Effector memory CD4-positive, alpha-beta T cell (primary cell): ENCODE data around the gene TOMM22.

Experiments
- DNase-seq, 3 donors: peaks; one replicate each; pipeline ENCODE4 v3.0.0-alpha.2; 2020
- H3K27ac ChIP-seq: 2 replicates; pipeline ENCODE4 v1.7.0; 2013; ENCODE audit warnings: mild to moderate bottlenecking, low read length, moderate library complexity; ENCODE audit not compliant: insufficient read depth, poor library complexity, severe bottlenecking
- H3K27me3 ChIP-seq: replicated peaks from 2 replicates; pipeline ENCODE4 v1.7.0; 2013; ENCODE audit warnings: mild to moderate bottlenecking, low read length; ENCODE audit not compliant: insufficient read depth, control insufficient read depth, poor library complexity, severe bottlenecking
- H3K36me3 ChIP-seq: 2 replicates; pipeline ENCODE4 v1.7.0; 2013; ENCODE audit warnings: mild to moderate bottlenecking, low read length, moderate library complexity; ENCODE audit not compliant: control insufficient read depth, insufficient read depth
- H3K4me1 ChIP-seq: 2 replicates; pipeline ENCODE4 v1.7.0; 2013; ENCODE audit warnings: low read length, mild to moderate bottlenecking; ENCODE audit not compliant: control insufficient read depth, insufficient read depth, poor library complexity, severe bottlenecking
- H3K4me3 ChIP-seq: 2 replicates; pipeline ENCODE4 v1.7.0; 2013; ENCODE audit warnings: low read length, low read depth, mild to moderate bottlenecking; ENCODE audit not compliant: insufficient read depth, poor library complexity, severe bottlenecking
- H3K9me3 ChIP-seq: 2 replicates; pipeline ENCODE4 v1.7.0; 2013; ENCODE audit warnings: mild to moderate bottlenecking, low read length, moderate library complexity; ENCODE audit not compliant: control insufficient read depth

Gene TOMM22

DNA sequence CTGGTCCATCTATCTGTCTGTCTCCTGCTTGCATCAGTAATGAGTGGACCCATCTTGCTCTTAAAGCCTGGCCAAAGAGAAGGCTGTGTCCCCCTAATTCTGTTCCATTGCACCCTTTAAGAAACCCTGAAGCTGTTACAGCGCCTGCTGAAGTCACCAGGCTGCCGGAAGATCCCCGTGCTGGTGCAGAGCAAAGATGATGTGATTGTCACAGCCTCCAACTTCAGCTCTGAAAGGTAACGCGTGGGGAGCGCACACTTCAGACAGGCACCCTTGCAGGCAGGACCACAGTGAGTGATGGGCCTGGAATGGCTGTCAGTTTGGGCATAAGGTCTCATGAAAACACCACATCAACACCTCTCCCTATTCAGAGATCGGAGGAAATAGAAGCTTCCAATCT, 42.4 kb downstream of the TOMM22 start:
- Histone ChIP-seq H3K36me3 (peaks cover 73% of the 10 kb centered on the region), H3K9me3 (no peaks in the 10 kb centered on the region), H3K27me3 (no peaks in the 10 kb centered on the region), H3K4me1 (no peaks in the 10 kb centered on the region), H3K27ac (no peak overlapping the region), H3K4me3 (no peak overlapping the region)
- no peak for DNase-seq

DNA sequence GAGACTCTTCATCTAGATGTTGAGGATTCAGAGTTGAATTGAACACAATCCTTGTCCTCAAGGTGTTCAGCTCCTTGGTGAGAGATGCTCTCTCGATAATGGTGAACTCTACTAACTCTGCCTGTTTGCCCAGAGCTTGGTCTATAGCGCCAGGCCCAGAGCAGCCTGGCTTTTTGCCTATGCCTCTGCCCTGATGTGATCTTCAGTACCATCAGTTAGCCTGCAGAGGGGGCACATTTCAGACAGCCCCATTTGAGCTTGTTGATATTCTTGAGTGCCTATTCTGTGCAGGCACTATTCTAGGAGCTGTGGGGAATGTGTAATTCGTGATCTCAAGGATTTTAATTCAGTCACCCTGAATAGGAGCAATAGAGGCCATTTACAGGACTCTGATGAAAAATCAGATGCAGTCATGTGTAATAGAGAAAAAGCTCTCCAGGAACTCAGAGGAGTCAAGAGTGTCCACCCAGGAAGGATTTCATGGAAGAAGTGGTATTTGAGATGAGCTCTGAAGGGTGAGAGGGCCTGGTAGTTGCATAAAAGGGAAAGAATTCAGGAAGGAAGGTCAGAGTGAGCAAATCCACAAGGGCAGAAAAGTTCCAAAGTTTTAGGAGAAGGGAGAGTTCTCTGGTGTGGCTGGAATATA, 43.3 kb downstream of the TOMM22 start:
- no peaks in the 10 kb centered on the region for H3K9me3 ChIP-seq
- no peak overlapping the region for H3K27ac ChIP-seq
- no peaks in the 10 kb centered on the region for H3K27me3 ChIP-seq
- no peak for DNase-seq
- no peaks in the 10 kb centered on the region for H3K4me1 ChIP-seq
- peaks cover 82% of the 10 kb centered on the region for H3K36me3 ChIP-seq
- H3K4me3 ChIP-seq = no peak overlapping the region

DNA sequence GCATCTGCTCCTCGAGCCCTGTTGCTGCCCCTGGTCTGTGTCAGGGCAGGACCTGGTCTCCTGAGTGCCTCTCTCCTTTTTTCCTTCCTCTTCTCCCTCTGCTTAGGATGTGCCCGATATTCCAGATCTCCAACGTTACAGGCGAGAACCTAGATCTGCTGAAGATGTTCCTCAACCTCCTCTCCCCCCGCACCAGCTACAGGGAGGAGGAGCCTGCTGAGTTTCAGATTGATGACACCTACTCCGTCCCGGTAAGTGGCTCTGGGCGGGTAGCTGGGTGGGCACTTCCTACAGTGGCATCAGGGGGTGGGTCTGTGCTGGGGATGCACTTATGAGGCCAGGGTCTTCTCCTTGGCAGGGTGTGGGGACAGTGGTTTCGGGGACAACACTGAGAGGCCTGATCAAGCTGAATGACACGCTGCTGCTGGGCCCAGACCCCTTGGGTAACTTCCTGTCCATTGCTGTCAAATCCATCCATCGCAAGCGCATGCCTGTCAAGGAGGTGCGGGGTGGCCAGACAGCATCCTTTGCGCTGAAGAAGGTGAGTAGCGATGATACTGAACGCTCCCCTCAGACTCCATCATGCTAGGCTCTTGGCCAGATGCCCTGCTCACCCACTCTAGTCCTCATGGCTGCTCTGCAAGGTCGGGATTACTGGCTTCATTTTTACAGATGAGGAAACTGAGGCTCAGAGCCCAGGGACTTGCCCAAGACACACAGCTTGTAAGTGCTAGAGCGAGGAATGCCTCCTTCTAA, 44.3 kb downstream of the TOMM22 start:
- Histone ChIP-seq H3K4me3 (no peak overlapping the region), H3K27me3 (no peaks in the 10 kb centered on the region), H3K9me3 (no peaks in the 10 kb centered on the region), H3K27ac (no peak overlapping the region), H3K4me1 (no peaks in the 10 kb centered on the region), H3K36me3 (peaks cover 91% of the 10 kb centered on the region)
- DNase-seq = no peak

DNA sequence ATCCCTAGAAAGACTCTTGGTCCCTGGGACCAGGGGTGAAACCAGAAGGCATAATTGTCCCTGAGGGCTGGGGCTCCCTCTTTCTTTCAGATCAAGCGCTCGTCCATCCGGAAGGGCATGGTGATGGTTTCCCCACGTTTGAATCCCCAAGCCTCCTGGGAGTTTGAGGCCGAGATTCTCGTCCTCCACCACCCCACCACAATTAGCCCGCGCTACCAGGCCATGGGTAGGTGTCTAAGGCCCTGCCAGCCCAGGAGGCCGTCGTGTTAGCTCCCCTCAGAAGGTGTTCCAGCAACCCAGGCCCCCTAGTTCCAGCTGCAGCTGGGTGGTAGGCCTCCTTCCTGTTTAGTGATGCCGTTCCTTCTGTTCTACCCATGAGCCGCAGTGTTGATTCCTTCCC, 45.4 kb downstream of the TOMM22 start:
- H3K36me3 ChIP-seq = peaks cover 93% of the 10 kb centered on the region
- H3K9me3 ChIP-seq = no peaks in the 10 kb centered on the region
- H3K27ac ChIP-seq = no peak overlapping the region

DNA sequence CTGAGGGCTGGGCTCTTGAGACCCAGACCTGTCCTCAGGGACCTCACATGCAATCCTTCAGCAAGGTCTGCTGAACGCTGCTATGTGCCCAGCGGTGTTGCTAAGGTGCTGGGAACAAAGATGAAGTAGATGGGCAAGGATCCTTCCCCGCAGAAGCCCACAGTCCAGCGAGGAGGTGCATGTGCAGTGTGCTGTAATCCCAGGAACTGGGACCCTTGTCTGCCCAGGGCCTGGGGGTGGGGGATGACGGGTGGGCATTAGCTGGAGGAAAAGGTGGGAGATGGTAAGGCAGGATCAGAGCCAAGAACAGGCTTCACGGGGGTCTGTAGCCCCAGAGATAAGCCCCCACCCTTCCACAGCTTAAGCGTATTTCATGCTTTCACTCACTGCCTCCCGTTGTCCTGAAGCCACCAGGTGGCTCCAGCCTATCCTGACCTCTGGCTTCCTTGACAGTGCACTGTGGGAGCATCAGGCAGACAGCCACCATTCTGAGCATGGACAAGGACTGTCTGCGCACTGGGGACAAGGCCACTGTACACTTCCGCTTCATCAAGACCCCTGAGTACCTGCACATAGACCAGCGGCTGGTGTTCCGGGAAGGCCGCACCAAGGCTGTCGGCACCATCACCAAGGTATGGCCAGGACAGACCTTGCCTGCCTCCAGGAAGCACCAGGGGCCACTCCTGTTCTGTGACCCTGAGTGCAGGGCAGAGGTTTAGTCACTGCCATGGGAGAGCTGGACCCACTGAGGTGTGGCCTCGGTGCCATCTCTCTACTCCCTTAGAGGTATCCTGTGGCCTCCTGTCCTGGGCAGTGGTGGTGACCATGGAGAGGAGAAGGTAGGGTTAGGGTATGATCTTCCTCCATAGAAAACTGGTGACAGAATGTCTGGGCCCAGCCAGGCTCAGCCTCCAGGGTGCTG, 46.0 kb downstream of the TOMM22 start:
- no peaks in the 10 kb centered on the region for H3K9me3 ChIP-seq
- no peak for DNase-seq
- peaks cover 86% of the 10 kb centered on the region for H3K36me3 ChIP-seq
- no peak overlapping the region for H3K4me3 ChIP-seq
- H3K27ac ChIP-seq = no peak overlapping the region
- no peaks in the 10 kb centered on the region for H3K27me3 ChIP-seq
- H3K4me1 ChIP-seq = no peaks in the 10 kb centered on the region

More for the DNA sequence above, 45.4 kb downstream of the TOMM22 start:
- Histone ChIP-seq H3K4me3 (no peak overlapping the region), H3K27me3 (no peaks in the 10 kb centered on the region), H3K4me1 (no peaks in the 10 kb centered on the region)
- DNase-seq = no peak

DNA sequence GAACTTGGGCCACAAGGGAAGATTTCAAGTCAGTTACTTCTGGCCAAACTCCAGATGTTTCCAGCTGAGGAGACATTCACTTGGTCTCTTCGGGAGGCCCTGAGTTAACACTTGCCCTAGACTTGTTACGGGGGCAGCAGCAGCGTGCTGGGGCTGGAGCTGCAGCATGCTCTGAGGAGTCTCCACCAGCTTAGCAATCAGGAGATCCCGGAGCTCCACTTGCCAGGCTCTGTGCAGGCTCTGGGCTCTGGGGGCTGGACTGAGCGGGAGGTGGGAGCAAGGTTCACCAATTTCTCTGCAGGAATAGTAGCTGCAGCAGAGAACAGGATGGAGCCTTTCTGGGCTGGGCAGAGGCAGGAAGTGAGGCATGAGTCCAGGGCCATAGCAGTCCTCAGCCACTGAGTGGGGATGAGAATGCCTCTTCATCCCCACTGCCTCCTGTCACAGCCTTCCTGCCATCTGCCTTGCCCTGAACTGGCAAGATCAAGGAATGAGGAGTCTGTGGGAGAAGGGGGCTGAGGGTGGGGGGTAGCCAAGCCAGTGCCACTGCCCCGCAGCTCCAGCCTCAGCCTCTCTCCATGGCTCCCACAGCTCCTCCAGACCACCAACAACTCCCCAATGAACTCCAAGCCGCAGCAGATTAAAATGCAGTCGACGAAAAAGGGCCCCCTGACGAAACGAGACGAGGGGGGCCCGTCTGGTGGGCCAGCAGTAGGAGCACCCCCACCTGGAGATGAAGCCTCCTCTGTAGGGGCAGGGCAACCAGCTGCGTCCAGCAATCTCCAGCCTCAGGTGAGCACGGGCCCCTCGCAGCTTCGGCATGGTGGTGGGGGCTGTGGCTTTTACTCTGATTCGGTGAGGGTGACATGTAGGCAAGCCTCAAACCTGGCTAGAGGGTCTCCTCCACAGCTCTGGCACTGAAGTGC, 47.4 kb downstream of the TOMM22 start:
- no peak overlapping the region for H3K27ac ChIP-seq

DNA sequence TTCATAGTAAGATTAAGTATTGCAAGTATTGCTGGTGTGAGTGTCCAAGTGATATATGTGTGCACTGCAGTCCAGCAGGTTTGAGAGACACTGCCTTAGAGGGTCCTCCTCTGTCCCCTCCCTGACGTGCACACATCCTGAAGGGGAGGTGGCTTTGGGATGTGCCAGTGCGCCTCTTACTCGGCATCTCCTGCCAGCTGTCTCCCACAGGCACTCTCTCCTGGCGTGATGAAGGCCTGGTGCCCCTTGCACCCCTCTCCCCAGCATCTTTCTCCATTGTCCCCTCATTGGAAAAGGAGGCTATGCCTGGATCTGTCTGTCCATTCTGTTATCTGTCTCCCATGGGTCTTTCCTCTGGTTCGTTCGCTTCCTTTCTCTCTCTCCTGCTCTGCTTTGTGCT, 48.2 kb downstream of the TOMM22 start:
- Histone ChIP-seq H3K36me3 (peaks cover 81% of the 10 kb centered on the region), H3K27ac (no peak overlapping the region), H3K9me3 (no peaks in the 10 kb centered on the region), H3K27me3 (no peaks in the 10 kb centered on the region), H3K4me3 (no peak overlapping the region), H3K4me1 (no peaks in the 10 kb centered on the region)
- no peak for DNase-seq

More for the DNA sequence above, 47.4 kb downstream of the TOMM22 start:
- Histone ChIP-seq H3K9me3 (no peaks in the 10 kb centered on the region), H3K36me3 (peaks cover 81% of the 10 kb centered on the region), H3K27me3 (no peaks in the 10 kb centered on the region), H3K4me3 (no peak overlapping the region), H3K4me1 (no peaks in the 10 kb centered on the region)
- DNase-seq = no peak

DNA sequence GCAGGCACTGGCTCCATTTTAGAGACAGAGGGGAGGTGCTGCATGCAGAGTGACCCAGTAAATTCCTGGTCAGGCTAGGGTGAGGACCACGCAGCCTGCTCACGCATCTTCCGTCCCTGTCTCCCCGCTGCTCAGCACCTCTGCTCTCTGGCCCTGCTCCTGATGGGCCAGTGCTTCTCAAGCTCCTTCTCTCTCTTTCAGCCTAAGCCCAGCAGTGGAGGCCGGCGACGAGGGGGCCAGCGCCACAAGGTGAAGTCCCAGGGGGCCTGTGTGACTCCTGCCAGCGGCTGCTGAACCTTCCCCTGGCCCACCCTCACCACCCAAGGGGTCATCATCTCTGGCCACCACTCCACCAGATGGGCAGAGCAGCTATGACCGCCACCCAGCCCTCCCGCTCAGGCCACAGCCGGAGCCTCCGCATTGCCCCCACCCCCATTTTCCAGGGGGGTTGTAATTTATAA, 48.7 kb downstream of the TOMM22 start:
- Histone ChIP-seq H3K9me3 (no peaks in the 10 kb centered on the region), H3K27me3 (no peaks in the 10 kb centered on the region), H3K36me3 (peaks cover 81% of the 10 kb centered on the region), H3K27ac (no peak overlapping the region), H3K4me3 (no peak overlapping the region), H3K4me1 (no peaks in the 10 kb centered on the region)
- DNase-seq = no peak

DNA sequence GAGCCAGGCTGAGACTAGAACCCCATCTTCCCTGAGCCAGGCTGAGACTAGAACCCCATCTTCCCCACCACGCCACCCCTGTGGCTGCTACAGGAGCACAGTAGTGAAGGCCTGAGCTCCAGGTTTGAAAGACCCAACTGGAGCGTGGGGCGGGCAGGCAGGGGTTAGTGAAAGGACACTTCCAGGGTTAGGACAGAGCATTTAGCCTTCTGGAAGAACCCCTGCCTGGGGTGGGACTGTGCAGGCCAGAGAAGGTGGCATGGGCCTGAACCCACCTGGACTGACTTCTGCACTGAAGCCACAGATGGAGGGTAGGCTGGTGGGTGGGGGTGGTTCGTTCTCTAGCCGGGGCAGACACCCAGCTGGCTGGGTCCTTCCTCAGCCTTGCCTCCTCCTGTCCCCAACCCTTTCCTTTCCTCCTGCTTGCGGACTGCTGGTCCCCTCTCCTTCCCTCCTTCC, 50.0 kb downstream of the TOMM22 start:
- no peak for DNase-seq
- Histone ChIP-seq H3K9me3 (no peaks in the 10 kb centered on the region), H3K27me3 (no peaks in the 10 kb centered on the region), H3K4me3 (no peak overlapping the region), H3K27ac (no peak overlapping the region), H3K36me3 (peaks cover 81% of the 10 kb centered on the region), H3K4me1 (no peaks in the 10 kb centered on the region)
